GM21367 (cell line): Measurements from ENCODE around the gene TADA2B.

Experiments used
- ATAC-seq: cut with Tn5 transposase; IDR thresholded peaks from one replicate; pipeline ENCODE4 v1.9.1; 2021; ENCODE audit not compliant: unreplicated experiment

The TADA2B gene

GRCh38 chr4:7055990-7056325, 12.8 kb downstream of the TADA2B start:
- no peak for ATAC-seq

- peak; percentile 12 for ATAC-seq
Measured at GRCh38 chr4:7058792-7059191, 15.6 kb downstream of the TADA2B start.

GRCh38 chr4:7059662-7060061, 16.5 kb downstream of the TADA2B start:
- no peak for ATAC-seq

GRCh38 chr4:7060346-7061150, 17.4 kb downstream of the TADA2B start:
- no peak for ATAC-seq

GRCh38 chr4:7061815-7062214, 18.6 kb downstream of the TADA2B start:
- no peak for ATAC-seq

- no peak for ATAC-seq
Measured at GRCh38 chr4:7062816-7063215, 19.6 kb downstream of the TADA2B start.

- no peak for ATAC-seq
Measured at GRCh38 chr4:7063362-7063761, 20.2 kb downstream of the TADA2B start.

GRCh38 chr4:7066006-7066405, 22.8 kb downstream of the TADA2B start:
- no peak for ATAC-seq

- ATAC-seq, result no peak
Measured at GRCh38 chr4:7066493-7066892, 23.3 kb downstream of the TADA2B start.

- ATAC-seq, result no peak
Measured at GRCh38 chr4:7067126-7067451, 23.9 kb downstream of the TADA2B start.

- peak; percentile 88 for ATAC-seq
Measured at GRCh38 chr4:7067452-7068278, 24.5 kb downstream of the TADA2B start, which contains the start of gene GRPEL1. Gene GRPEL1, minus strand, starts transcription at chr4:7068064. Its CDS starts 32 bp downstream, at chr4:7068032.

GRCh38 chr4:7068279-7068842, 25.2 kb downstream of the TADA2B start:
- ATAC-seq, result no peak

GRCh38 chr4:7068883-7069282, 25.7 kb downstream of the TADA2B start:
- no peak for ATAC-seq

- ATAC-seq, result peak; percentile 34
Measured at GRCh38 chr4:7070729-7071511, 27.7 kb downstream of the TADA2B start.

- no peak for ATAC-seq
Measured at GRCh38 chr4:7073059-7073458, 29.9 kb downstream of the TADA2B start.

- no peak for ATAC-seq
Measured at GRCh38 chr4:7073526-7074390, 30.6 kb downstream of the TADA2B start.

- ATAC-seq, result no peak
Measured at GRCh38 chr4:7074426-7074825, 31.3 kb downstream of the TADA2B start.

GRCh38 chr4:7075962-7076695, 33.0 kb downstream of the TADA2B start:
- ATAC-seq, result no peak

- no peak for ATAC-seq
Measured at GRCh38 chr4:7076696-7077082, 33.5 kb downstream of the TADA2B start.

GRCh38 chr4:7077371-7077770, 34.2 kb downstream of the TADA2B start:
- no peak for ATAC-seq
